ENCODE measurements around the gene SLC5A1. TPM values are rescaled to one million over a fixed set of nuclear protein-coding genes. Genes with fewer than 3 reads are reported as not detected.

SLC5A1 gene
- total and polyA plus RNA-seq, 2 of the 13 experiments (the other 11 are each of a cell fraction or from before 2014, with no cell fraction given) = not detected

GRCh38 chr22:32016081-32016480 is 27.0 kb upstream of the SLC5A1 start (continued):
- TF ChIP-seq GPBP1L1 (CRISPR knock-in tag; IDR thresholded peaks at IDR 0.05) (no peak), ZNF225 (CRISPR knock-in tag; IDR thresholded peaks at IDR 0.05) (no peak), CENPBD1 (CRISPR knock-in tag; IDR thresholded peaks at IDR 0.05; ENCODE audit: borderline replicate concordance, low read depth) (no peak), HOXD1 (CRISPR knock-in tag; IDR thresholded peaks at IDR 0.05) (no peak), AHR (CRISPR knock-in tag; IDR thresholded peaks at IDR 0.05) (no peak), MED8 (CRISPR knock-in tag; IDR thresholded peaks at IDR 0.05; ENCODE audit: insufficient replicate concordance) (no peak), PTBP1 (IDR thresholded peaks at IDR 0.05; ENCODE audit: low read depth, low read length, poor library complexity, severe bottlenecking) (no peak), ZNF280B (CRISPR knock-in tag; IDR thresholded peaks at IDR 0.05; ENCODE audit: borderline replicate concordance) (no peak), GTF3A (CRISPR knock-in tag; conservative IDR thresholded peaks at IDR 0.05) (no peak)

- CTCF ChIA-PET (ENCODE audit: low intra/inter-chr PET ratio, low total read pairs) = no interaction called here
- H3K4me3 ChIP-seq (replicated peaks in 1 of 3; ENCODE audit: insufficient read depth in 1 of 3, low read depth in 2 of 3, low read length in 3 of 3) = no peak overlapping the region
- H4K20me1 ChIP-seq (ENCODE audit: insufficient read depth, low read length) = no peaks in the 10 kb centered on the region
- POLR2A ChIA-PET = no interaction called here
- H3K9ac ChIP-seq (ENCODE audit: insufficient read depth, low read depth, low read length) = no peak overlapping the region
- no peak overlapping the region for H3K27ac ChIP-seq (ENCODE audit: extremely low read length, insufficient read depth, low read length)
- no peaks in the 10 kb centered on the region for H3K27me3 ChIP-seq (ENCODE audit: control insufficient read depth in 1 of 2, insufficient read depth in 2 of 2, low read length in 2 of 2)
- no peaks in the 10 kb centered on the region for H3K79me2 ChIP-seq (ENCODE audit: insufficient read depth, low read length)
- FAIRE-seq (no peak), DNase-seq (ENCODE audit: low spot score) (no peak), ATAC-seq (no peak)
- WGBS (ENCODE audit: low lambda C conversion rate) = 6% methylated on average over 2 of the region's 2 CpGs
- intact Hi-C loops (cut with micrococcal nuclease; ENCODE audit: unreplicated experiment) = no loop called here
- no peak overlapping the region for H3K4me2 ChIP-seq (ENCODE audit: low read depth, low read length)
- no TSS peak for BruUV-seq (replicated peaks)
- in situ Hi-C loops (cut with HindIII; ENCODE audit: extremely low pct_ligation_motif_present, low pct_unique_long_range_greater_than_20kb) = no loop called here
- peaks cover 9% of the 10 kb centered on the region for H3K9me3 ChIP-seq (ENCODE audit: low read length)
- H3K36me3 ChIP-seq (replicated peaks in 1 of 2; ENCODE audit: control insufficient read depth in 1 of 2, insufficient read depth in 2 of 2, low read length in 2 of 2) = no peaks in the 10 kb centered on the region
- no peaks in the 10 kb centered on the region for H3K4me1 ChIP-seq (ENCODE audit: insufficient read depth, low read length)
- H2AFZ ChIP-seq (ENCODE audit: low read length) = no peak overlapping the region
- TF ChIP-seq BRCA1 (CRISPR knock-in tag; IDR thresholded peaks at IDR 0.05) (no peak), TFAP4 (IDR thresholded peaks at IDR 0.05; ENCODE audit: borderline replicate concordance, low read depth) (no peak), ZNF766 (CRISPR knock-in tag; IDR thresholded peaks at IDR 0.05; ENCODE audit: borderline replicate concordance) (no peak), ZNF431 (CRISPR knock-in tag; IDR thresholded peaks at IDR 0.05; ENCODE audit: borderline replicate concordance, low read depth) (no peak), ZNF496 (CRISPR knock-in tag; IDR thresholded peaks at IDR 0.05; ENCODE audit: insufficient replicate concordance) (no peak), SNRNP70 (IDR thresholded peaks at IDR 0.05; ENCODE audit: low read depth, low read length) (no peak), FUBP1 (CRISPR knock-in tag; IDR thresholded peaks at IDR 0.05; ENCODE audit: borderline replicate concordance) (no peak), ELF1 (CRISPR knock-in tag; IDR thresholded peaks at IDR 0.05) (no peak), HOXA7 (CRISPR knock-in tag; IDR thresholded peaks at IDR 0.05) (no peak), TARDBP (CRISPR knock-in tag; IDR thresholded peaks at IDR 0.05) (no peak)
Measured at GRCh38 chr22:32018056-32018455, 25.0 kb upstream of the SLC5A1 start.

Measured in HepG2 (cell line).